Measurements from ENCODE around the gene KPNA4. TPM values are rescaled to one million over a fixed set of nuclear protein-coding genes. Genes with fewer than 3 reads are reported as not detected.

Gene KPNA4
- total RNA-seq, 2 donors from 2014 or later, result 41.6 to 60.6 TPM

- TF ChIP-seq, protein P1, sequence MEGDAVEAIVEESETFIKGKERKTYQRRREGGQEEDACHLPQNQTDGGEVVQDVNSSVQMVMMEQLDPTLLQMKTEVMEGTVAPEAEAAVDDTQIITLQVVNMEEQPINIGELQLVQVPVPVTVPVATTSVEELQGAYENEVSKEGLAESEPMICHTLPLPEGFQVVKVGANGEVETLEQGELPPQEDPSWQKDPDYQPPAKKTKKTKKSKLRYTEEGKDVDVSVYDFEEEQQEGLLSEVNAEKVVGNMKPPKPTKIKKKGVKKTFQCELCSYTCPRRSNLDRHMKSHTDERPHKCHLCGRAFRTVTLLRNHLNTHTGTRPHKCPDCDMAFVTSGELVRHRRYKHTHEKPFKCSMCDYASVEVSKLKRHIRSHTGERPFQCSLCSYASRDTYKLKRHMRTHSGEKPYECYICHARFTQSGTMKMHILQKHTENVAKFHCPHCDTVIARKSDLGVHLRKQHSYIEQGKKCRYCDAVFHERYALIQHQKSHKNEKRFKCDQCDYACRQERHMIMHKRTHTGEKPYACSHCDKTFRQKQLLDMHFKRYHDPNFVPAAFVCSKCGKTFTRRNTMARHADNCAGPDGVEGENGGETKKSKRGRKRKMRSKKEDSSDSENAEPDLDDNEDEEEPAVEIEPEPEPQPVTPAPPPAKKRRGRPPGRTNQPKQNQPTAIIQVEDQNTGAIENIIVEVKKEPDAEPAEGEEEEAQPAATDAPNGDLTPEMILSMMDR (IDR thresholded peaks at IDR 0.05), result no peak
- intact Hi-C loops (cut with DNase I), result no loop called here
- H3K27ac ChIP-seq, result peak overlapping the region; percentile 89
- no peaks in the 10 kb centered on the region for H3K27me3 ChIP-seq
- DNase-seq, result no peak
- H3K36me3 ChIP-seq, result no peaks in the 10 kb centered on the region
- no peaks in the 10 kb centered on the region for H3K9me3 ChIP-seq
- peak overlapping the region; percentile 59 for H3K4me3 ChIP-seq
- H3K4me1 ChIP-seq, result no peaks in the 10 kb centered on the region
- peak overlapping the region; percentile 66 to 84 for H3K9ac ChIP-seq (ENCODE audit: low read depth in 2 of 2, low read length in 2 of 2)
These were observed 116.3 kb downstream of the KPNA4 start for GRCh38 chr3:160448845-160449635.

- Histone ChIP-seq H3K9me3 (no peaks in the 10 kb centered on the region), H3K9ac (ENCODE audit: low read depth in 2 of 2, low read length in 2 of 2) (no peak overlapping the region), H3K4me1 (no peaks in the 10 kb centered on the region), H3K4me3 (no peak overlapping the region), H3K36me3 (no peaks in the 10 kb centered on the region), H3K27ac (no peak overlapping the region), H3K27me3 (no peaks in the 10 kb centered on the region)
- intact Hi-C loops (cut with DNase I), result no loop called here
- DNase-seq, result no peak
- TF ChIP-seq, protein P1 (IDR thresholded peaks at IDR 0.05), result no peak
These were observed 117.8 kb downstream of the KPNA4 start for GRCh38 chr3:160447544-160447943.

GRCh38 chr3:160446522-160447056 is 118.8 kb downstream of the KPNA4 start:
- intact Hi-C loops (cut with DNase I), result no loop called here
- Histone ChIP-seq H3K4me3 (no peak overlapping the region), H3K9me3 (no peaks in the 10 kb centered on the region), H3K4me1 (no peaks in the 10 kb centered on the region), H3K36me3 (no peaks in the 10 kb centered on the region), H3K27me3 (no peaks in the 10 kb centered on the region), H3K27ac (no peak overlapping the region), H3K9ac (ENCODE audit: low read depth in 2 of 2, low read length in 2 of 2) (no peak overlapping the region)
- TF ChIP-seq, protein P1 (IDR thresholded peaks at IDR 0.05), result no peak
- DNase-seq, result no peak

DNA sequence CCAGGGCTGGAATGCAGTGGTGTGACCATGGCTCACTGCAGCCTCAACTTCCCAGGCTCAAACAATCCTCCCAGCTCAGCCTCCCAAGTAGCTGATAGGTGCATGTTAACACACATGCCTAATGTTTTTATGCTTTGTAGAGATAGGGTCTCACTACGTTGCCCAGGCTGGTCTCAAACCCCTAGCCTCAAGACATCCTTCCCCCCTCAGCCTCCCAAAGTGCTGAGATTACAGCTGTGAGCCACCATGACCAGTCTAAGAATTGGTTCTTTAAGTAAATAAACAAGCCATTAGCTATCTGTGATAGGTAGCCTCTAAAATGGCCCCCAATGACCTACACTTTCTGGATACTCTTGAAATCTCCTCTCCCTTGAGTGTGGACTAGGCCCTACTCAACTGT is 119.5 kb downstream of the KPNA4 start:
- no peak overlapping the region for H3K4me3 ChIP-seq
- H3K9ac ChIP-seq (ENCODE audit: low read depth in 2 of 2, low read length in 2 of 2), result no peak overlapping the region
- intact Hi-C loops (cut with DNase I), result no loop called here
- H3K9me3 ChIP-seq, result no peaks in the 10 kb centered on the region
- no peak for DNase-seq
- H3K27ac ChIP-seq, result no peak overlapping the region
- no peaks in the 10 kb centered on the region for H3K36me3 ChIP-seq
- no peaks in the 10 kb centered on the region for H3K27me3 ChIP-seq
- TF ChIP-seq, protein P1 (IDR thresholded peaks at IDR 0.05), result no peak
- no peaks in the 10 kb centered on the region for H3K4me1 ChIP-seq

Other genes starting within 250 kb of the KPNA4 start
- gene IFT80, start 166.3 kb downstream of the KPNA4 start, total RNA-seq, result 10 to 100 TPM; 13.1 to 13.8 TPM
- gene SMC4, start 165.9 kb downstream of the KPNA4 start, total RNA-seq, result 100 to 1,000 TPM in 1 of 2 donors, 10 to 100 TPM in 1; 43.1 to 134 TPM
- gene TRIM59, start 115.8 kb downstream of the KPNA4 start, total RNA-seq, result 10 to 100 TPM in 1 of 2 donors, 1 to 10 TPM in 1; 7.5 to 16.6 TPM
- 10 to 100 TPM; 17.6 to 44.1 TPM for gene ARL14, start 111.6 kb upstream of the KPNA4 start, total RNA-seq
- gene PPM1L, start 190.7 kb upstream of the KPNA4 start, total RNA-seq, result 10 to 100 TPM; 15.0 to 15.6 TPM